ENCODE results near the gene ALKBH5. TPM values are rescaled to one million over a fixed set of nuclear protein-coding genes. Genes with fewer than 3 reads are reported as not detected.

The ALKBH5 gene
- total RNA-seq, 1 donor from 2014 or later, result 108 TPM

- Mint-ChIP-seq H3K4me3 (ENCODE audit: unreplicated experiment) (peak overlapping the region; percentile 92), H3K36me3 (ENCODE audit: low read depth) (peaks cover 10% of the 10 kb centered on the region), H3K9me3 (ENCODE audit: low read depth) (no peaks in the 10 kb centered on the region), H3K27me3 (ENCODE audit: low read depth) (no peaks in the 10 kb centered on the region), H3K27ac (ENCODE audit: unreplicated experiment) (peak overlapping the region; percentile 93), H3K4me1 (ENCODE audit: low read depth) (peaks cover 68% of the 10 kb centered on the region)
- no peak for DNase-seq (ENCODE audit: low spot score)
- TF ChIP-seq CTCF (IDR thresholded peaks at IDR 0.05), result no peak
Observed at GRCh38 chr17:18187821-18188761, 4.5 kb downstream of the ALKBH5 start.

- no peak for DNase-seq (ENCODE audit: low spot score)
- peaks cover 19% of the 10 kb centered on the region for H3K36me3 Mint-ChIP-seq (ENCODE audit: low read depth)
- no peak for TF ChIP-seq CTCF (IDR thresholded peaks at IDR 0.05)
- peak overlapping the region; percentile 81 for H3K27ac Mint-ChIP-seq (ENCODE audit: unreplicated experiment)
- H3K4me3 Mint-ChIP-seq (ENCODE audit: unreplicated experiment), result no peak overlapping the region
- H3K4me1 Mint-ChIP-seq (ENCODE audit: low read depth), result peaks cover 64% of the 10 kb centered on the region
- H3K9me3 Mint-ChIP-seq (ENCODE audit: low read depth), result no peaks in the 10 kb centered on the region
- H3K27me3 Mint-ChIP-seq (ENCODE audit: low read depth), result no peaks in the 10 kb centered on the region
Observed at GRCh38 chr17:18190628-18191235, 7.1 kb downstream of the ALKBH5 start.

DNA sequence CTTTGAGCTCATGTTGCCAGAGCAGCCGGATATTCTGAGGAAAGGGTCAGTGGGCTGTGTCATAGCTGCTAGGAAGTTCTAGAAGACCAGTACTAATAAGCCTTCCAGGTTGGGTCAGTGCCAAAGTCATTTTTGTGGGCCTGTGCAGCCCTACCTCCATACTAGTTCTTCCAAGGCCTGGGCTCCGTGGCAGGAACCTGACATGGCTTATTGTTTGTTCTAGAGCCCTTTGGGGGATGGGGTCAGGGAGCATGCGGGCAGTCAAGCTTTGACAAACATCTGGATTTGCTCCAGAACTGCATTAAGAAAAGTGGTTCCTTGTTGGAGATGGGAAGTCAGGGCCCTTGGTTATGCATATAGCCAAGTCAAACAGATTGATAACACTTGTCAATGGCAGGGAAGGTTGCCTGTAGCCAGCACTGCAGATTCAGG is 7.6 kb downstream of the ALKBH5 start:
- no peak overlapping the region for H3K4me3 Mint-ChIP-seq (ENCODE audit: unreplicated experiment)
- H3K4me1 Mint-ChIP-seq (ENCODE audit: low read depth), result peaks cover 58% of the 10 kb centered on the region
- H3K27ac Mint-ChIP-seq (ENCODE audit: unreplicated experiment), result peak overlapping the region; percentile 81
- no peaks in the 10 kb centered on the region for H3K27me3 Mint-ChIP-seq (ENCODE audit: low read depth)
- no peak for TF ChIP-seq CTCF (IDR thresholded peaks at IDR 0.05)
- peaks cover 23% of the 10 kb centered on the region for H3K36me3 Mint-ChIP-seq (ENCODE audit: low read depth)
- no peak for DNase-seq (ENCODE audit: low spot score)
- no peaks in the 10 kb centered on the region for H3K9me3 Mint-ChIP-seq (ENCODE audit: low read depth)

DNA sequence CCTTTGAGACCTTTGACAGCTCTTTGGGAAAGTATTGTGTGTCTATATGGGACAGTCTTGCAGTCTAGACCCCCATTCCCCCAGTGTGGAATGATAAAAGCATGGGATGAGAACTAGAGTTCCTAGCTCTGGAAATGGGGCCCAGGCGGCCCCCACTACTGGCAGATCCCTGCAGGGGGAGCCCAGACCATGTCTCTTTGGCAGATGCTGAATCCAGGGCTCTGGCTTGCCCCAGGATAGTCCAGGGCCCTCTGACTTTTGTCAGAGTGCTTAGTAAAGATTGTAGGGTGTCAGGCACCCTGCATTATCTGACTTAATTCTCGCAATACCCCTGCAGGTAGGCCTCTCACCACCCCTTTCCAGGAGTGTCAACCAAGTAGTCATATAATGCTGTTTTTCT is 8.3 kb downstream of the ALKBH5 start:
- no peak for DNase-seq (ENCODE audit: low spot score)
- Mint-ChIP-seq H3K9me3 (ENCODE audit: low read depth) (no peaks in the 10 kb centered on the region), H3K27me3 (ENCODE audit: low read depth) (no peaks in the 10 kb centered on the region), H3K4me1 (ENCODE audit: low read depth) (peaks cover 51% of the 10 kb centered on the region), H3K36me3 (ENCODE audit: low read depth) (peaks cover 21% of the 10 kb centered on the region), H3K4me3 (ENCODE audit: unreplicated experiment) (no peak overlapping the region), H3K27ac (ENCODE audit: unreplicated experiment) (peak overlapping the region; percentile 81)
- peak; percentile 41 for TF ChIP-seq CTCF (IDR thresholded peaks at IDR 0.05)

- H3K27ac Mint-ChIP-seq (ENCODE audit: unreplicated experiment), result no peak overlapping the region
- peaks cover 25% of the 10 kb centered on the region for H3K36me3 Mint-ChIP-seq (ENCODE audit: low read depth)
- peaks cover 39% of the 10 kb centered on the region for H3K4me1 Mint-ChIP-seq (ENCODE audit: low read depth)
- no peak for DNase-seq (ENCODE audit: low spot score)
- TF ChIP-seq CTCF (IDR thresholded peaks at IDR 0.05), result no peak
- no peaks in the 10 kb centered on the region for H3K9me3 Mint-ChIP-seq (ENCODE audit: low read depth)
- no peaks in the 10 kb centered on the region for H3K27me3 Mint-ChIP-seq (ENCODE audit: low read depth)
- H3K4me3 Mint-ChIP-seq (ENCODE audit: unreplicated experiment), result no peak overlapping the region
Observed at GRCh38 chr17:18194394-18194793, 10.8 kb downstream of the ALKBH5 start.

All from chondrocyte (in vitro differentiated cells).